Stimulated activated memory B cell treated with anti-CD40 and anti-IgM and Interleukin-4, amounts not matched to agents 10 μg/mL and 1 μg/mL and 100 μg/mL, for 72 hours (primary cell): ENCODE data around the gene PBX3.

ENCODE experiments used
- ATAC-seq: fragments of 150-1000 bp; cut with Tn5 transposase; 2 replicates; pipeline ENCODE4 v1.10.0; 2021
- H3K27ac Mint-ChIP-seq: one replicate; pipeline ENCODE4 v1.8.0; 2022; ENCODE audit warnings: mild to moderate bottlenecking, mixed read lengths
- H3K27me3 Mint-ChIP-seq: one replicate; pipeline ENCODE4 v1.8.0; 2022; ENCODE audit warnings: mixed read lengths
- H3K36me3 Mint-ChIP-seq: one replicate; pipeline ENCODE4 v1.8.0; 2022; ENCODE audit warnings: mixed read lengths
- H3K4me1 Mint-ChIP-seq: one replicate; pipeline ENCODE4 v1.8.0; 2022; ENCODE audit warnings: mixed read lengths
- H3K4me3 Mint-ChIP-seq: one replicate; pipeline ENCODE4 v1.8.0; 2022; ENCODE audit warnings: mild to moderate bottlenecking, moderate library complexity, mixed read lengths
- H3K9me3 Mint-ChIP-seq: one replicate; pipeline ENCODE4 v1.8.0; 2022; ENCODE audit warnings: mixed read lengths

The PBX3 gene

GRCh38 chr9:125991886-125992529 lies 244.8 kb downstream of the PBX3 start:
- ATAC-seq: no peak
- no peaks in the 10 kb centered on the region for H3K9me3 Mint-ChIP-seq
- H3K36me3 Mint-ChIP-seq: no peaks in the 10 kb centered on the region
- H3K4me3 Mint-ChIP-seq: no peak overlapping the region
- H3K4me1 Mint-ChIP-seq: no peaks in the 10 kb centered on the region
- peaks cover 5% of the 10 kb centered on the region for H3K27me3 Mint-ChIP-seq
- no peak overlapping the region for H3K27ac Mint-ChIP-seq

GRCh38 chr9:125992557-125992956 lies 245.4 kb downstream of the PBX3 start:
- Mint-ChIP-seq H3K4me1 (no peaks in the 10 kb centered on the region), H3K4me3 (no peak overlapping the region), H3K36me3 (no peaks in the 10 kb centered on the region), H3K27ac (no peak overlapping the region), H3K9me3 (no peaks in the 10 kb centered on the region), H3K27me3 (peaks cover 10% of the 10 kb centered on the region)
- no peak for ATAC-seq

- peaks cover 10% of the 10 kb centered on the region for H3K27me3 Mint-ChIP-seq
- H3K36me3 Mint-ChIP-seq: no peaks in the 10 kb centered on the region
- H3K9me3 Mint-ChIP-seq: no peaks in the 10 kb centered on the region
- H3K27ac Mint-ChIP-seq: no peak overlapping the region
- no peak for ATAC-seq
- no peak overlapping the region for H3K4me3 Mint-ChIP-seq
- H3K4me1 Mint-ChIP-seq: no peaks in the 10 kb centered on the region
Observed at GRCh38 chr9:125993466-125993865, 246.3 kb downstream of the PBX3 start.

- Mint-ChIP-seq H3K4me1 (no peaks in the 10 kb centered on the region), H3K27ac (no peak overlapping the region), H3K9me3 (no peaks in the 10 kb centered on the region), H3K27me3 (peaks cover 10% of the 10 kb centered on the region), H3K36me3 (no peaks in the 10 kb centered on the region), H3K4me3 (no peak overlapping the region)
- no peak for ATAC-seq
Observed at GRCh38 chr9:125994066-125994943, 247.1 kb downstream of the PBX3 start.

GRCh38 chr9:125995006-125995405 lies 247.8 kb downstream of the PBX3 start:
- H3K4me3 Mint-ChIP-seq: no peak overlapping the region
- H3K9me3 Mint-ChIP-seq: no peaks in the 10 kb centered on the region
- peaks cover 12% of the 10 kb centered on the region for H3K27me3 Mint-ChIP-seq
- no peaks in the 10 kb centered on the region for H3K4me1 Mint-ChIP-seq
- ATAC-seq: no peak
- no peak overlapping the region for H3K27ac Mint-ChIP-seq
- H3K36me3 Mint-ChIP-seq: no peaks in the 10 kb centered on the region

- Mint-ChIP-seq H3K4me1 (no peaks in the 10 kb centered on the region), H3K4me3 (no peak overlapping the region), H3K27ac (no peak overlapping the region), H3K9me3 (no peaks in the 10 kb centered on the region), H3K36me3 (no peaks in the 10 kb centered on the region), H3K27me3 (peaks cover 19% of the 10 kb centered on the region)
- ATAC-seq: no peak
Observed at GRCh38 chr9:125995706-125996105, 248.5 kb downstream of the PBX3 start.

- Mint-ChIP-seq H3K27me3 (peaks cover 23% of the 10 kb centered on the region), H3K4me1 (no peaks in the 10 kb centered on the region), H3K36me3 (no peaks in the 10 kb centered on the region), H3K27ac (no peak overlapping the region), H3K9me3 (no peaks in the 10 kb centered on the region), H3K4me3 (no peak overlapping the region)
- ATAC-seq: no peak
Observed at GRCh38 chr9:125996791-125997190, 249.6 kb downstream of the PBX3 start.

GRCh38 chr9:125997196-125997823 lies 250.1 kb downstream of the PBX3 start:
- Mint-ChIP-seq H3K4me3 (no peak overlapping the region), H3K4me1 (no peaks in the 10 kb centered on the region), H3K36me3 (no peaks in the 10 kb centered on the region), H3K27me3 (peaks cover 23% of the 10 kb centered on the region), H3K9me3 (no peaks in the 10 kb centered on the region), H3K27ac (no peak overlapping the region)
- no peak for ATAC-seq

GRCh38 chr9:125998837-125999503 lies 251.8 kb downstream of the PBX3 start:
- Mint-ChIP-seq H3K27me3 (peaks cover 23% of the 10 kb centered on the region), H3K4me3 (no peak overlapping the region), H3K9me3 (no peaks in the 10 kb centered on the region), H3K4me1 (no peaks in the 10 kb centered on the region), H3K27ac (no peak overlapping the region), H3K36me3 (no peaks in the 10 kb centered on the region)
- ATAC-seq: no peak

- H3K36me3 Mint-ChIP-seq: no peaks in the 10 kb centered on the region
- no peaks in the 10 kb centered on the region for H3K9me3 Mint-ChIP-seq
- no peak for ATAC-seq
- no peaks in the 10 kb centered on the region for H3K4me1 Mint-ChIP-seq
- H3K4me3 Mint-ChIP-seq: no peak overlapping the region
- peaks cover 23% of the 10 kb centered on the region for H3K27me3 Mint-ChIP-seq
- H3K27ac Mint-ChIP-seq: no peak overlapping the region
Observed at GRCh38 chr9:125999504-125999881, 252.3 kb downstream of the PBX3 start.

GRCh38 chr9:126000256-126000655 lies 253.1 kb downstream of the PBX3 start:
- H3K4me1 Mint-ChIP-seq: no peaks in the 10 kb centered on the region
- no peaks in the 10 kb centered on the region for H3K36me3 Mint-ChIP-seq
- H3K27ac Mint-ChIP-seq: no peak overlapping the region
- no peak for ATAC-seq
- no peak overlapping the region for H3K4me3 Mint-ChIP-seq
- no peaks in the 10 kb centered on the region for H3K9me3 Mint-ChIP-seq
- peaks cover 23% of the 10 kb centered on the region for H3K27me3 Mint-ChIP-seq

- Mint-ChIP-seq H3K27ac (no peak overlapping the region), H3K27me3 (peaks cover 23% of the 10 kb centered on the region), H3K9me3 (no peaks in the 10 kb centered on the region), H3K4me3 (no peak overlapping the region), H3K4me1 (no peaks in the 10 kb centered on the region), H3K36me3 (no peaks in the 10 kb centered on the region)
- ATAC-seq: no peak
Observed at GRCh38 chr9:126000731-126001580, 253.8 kb downstream of the PBX3 start.

- no peak overlapping the region for H3K4me3 Mint-ChIP-seq
- H3K36me3 Mint-ChIP-seq: no peaks in the 10 kb centered on the region
- H3K27ac Mint-ChIP-seq: no peak overlapping the region
- no peak for ATAC-seq
- H3K9me3 Mint-ChIP-seq: peaks cover under 1% of the 10 kb centered on the region
- peaks cover 25% of the 10 kb centered on the region for H3K27me3 Mint-ChIP-seq
- no peaks in the 10 kb centered on the region for H3K4me1 Mint-ChIP-seq
Observed at GRCh38 chr9:126001581-126002225, 254.5 kb downstream of the PBX3 start.
